Fibroblast of pulmonary artery (primary cell): ENCODE results near the gene SELENOS.

Experiments
- DNase-seq: peaks from one replicate; pipeline ENCODE4 v3.0.0-alpha.2; 2010; ENCODE audit warnings: low read depth
- H3K4me3 ChIP-seq: replicated peaks from 2 replicates; pipeline ENCODE4 v1.5.1; 2011; ENCODE audit warnings: low read depth, mild to moderate bottlenecking, control low read depth, low read length, moderate library complexity
- TF ChIP-seq, protein P1 (sequence below): IDR thresholded peaks from 2 replicates; pipeline ENCODE4 v1.5.1; 2011; ENCODE audit warnings: mild to moderate bottlenecking, control low read depth, low read length, inconsistent platforms; ENCODE audit errors: missing control alignments

Gene SELENOS

DNA sequence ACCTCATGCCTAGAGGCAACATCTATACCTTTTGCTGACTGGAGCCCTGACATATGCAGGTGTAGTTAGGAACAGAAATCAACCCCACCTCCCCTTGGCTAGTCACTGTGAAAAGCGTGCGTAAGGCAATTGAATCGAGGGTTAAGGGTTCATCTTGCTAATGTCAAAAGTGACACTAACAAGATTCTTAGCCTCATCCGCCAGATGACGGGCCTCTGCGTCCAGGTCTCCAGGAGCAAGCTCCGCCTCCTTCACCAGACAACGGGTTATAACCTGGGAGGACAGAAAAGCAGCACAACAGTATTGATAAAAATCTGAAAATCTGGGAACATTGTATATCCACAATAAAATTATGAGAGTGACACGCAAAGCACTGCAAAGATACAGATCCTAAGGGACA lies 4.7 kb downstream of the SELENOS start:
- TF ChIP-seq, protein P1, sequence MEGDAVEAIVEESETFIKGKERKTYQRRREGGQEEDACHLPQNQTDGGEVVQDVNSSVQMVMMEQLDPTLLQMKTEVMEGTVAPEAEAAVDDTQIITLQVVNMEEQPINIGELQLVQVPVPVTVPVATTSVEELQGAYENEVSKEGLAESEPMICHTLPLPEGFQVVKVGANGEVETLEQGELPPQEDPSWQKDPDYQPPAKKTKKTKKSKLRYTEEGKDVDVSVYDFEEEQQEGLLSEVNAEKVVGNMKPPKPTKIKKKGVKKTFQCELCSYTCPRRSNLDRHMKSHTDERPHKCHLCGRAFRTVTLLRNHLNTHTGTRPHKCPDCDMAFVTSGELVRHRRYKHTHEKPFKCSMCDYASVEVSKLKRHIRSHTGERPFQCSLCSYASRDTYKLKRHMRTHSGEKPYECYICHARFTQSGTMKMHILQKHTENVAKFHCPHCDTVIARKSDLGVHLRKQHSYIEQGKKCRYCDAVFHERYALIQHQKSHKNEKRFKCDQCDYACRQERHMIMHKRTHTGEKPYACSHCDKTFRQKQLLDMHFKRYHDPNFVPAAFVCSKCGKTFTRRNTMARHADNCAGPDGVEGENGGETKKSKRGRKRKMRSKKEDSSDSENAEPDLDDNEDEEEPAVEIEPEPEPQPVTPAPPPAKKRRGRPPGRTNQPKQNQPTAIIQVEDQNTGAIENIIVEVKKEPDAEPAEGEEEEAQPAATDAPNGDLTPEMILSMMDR, result no peak
- no peak for DNase-seq
- no peak overlapping the region for H3K4me3 ChIP-seq

DNA sequence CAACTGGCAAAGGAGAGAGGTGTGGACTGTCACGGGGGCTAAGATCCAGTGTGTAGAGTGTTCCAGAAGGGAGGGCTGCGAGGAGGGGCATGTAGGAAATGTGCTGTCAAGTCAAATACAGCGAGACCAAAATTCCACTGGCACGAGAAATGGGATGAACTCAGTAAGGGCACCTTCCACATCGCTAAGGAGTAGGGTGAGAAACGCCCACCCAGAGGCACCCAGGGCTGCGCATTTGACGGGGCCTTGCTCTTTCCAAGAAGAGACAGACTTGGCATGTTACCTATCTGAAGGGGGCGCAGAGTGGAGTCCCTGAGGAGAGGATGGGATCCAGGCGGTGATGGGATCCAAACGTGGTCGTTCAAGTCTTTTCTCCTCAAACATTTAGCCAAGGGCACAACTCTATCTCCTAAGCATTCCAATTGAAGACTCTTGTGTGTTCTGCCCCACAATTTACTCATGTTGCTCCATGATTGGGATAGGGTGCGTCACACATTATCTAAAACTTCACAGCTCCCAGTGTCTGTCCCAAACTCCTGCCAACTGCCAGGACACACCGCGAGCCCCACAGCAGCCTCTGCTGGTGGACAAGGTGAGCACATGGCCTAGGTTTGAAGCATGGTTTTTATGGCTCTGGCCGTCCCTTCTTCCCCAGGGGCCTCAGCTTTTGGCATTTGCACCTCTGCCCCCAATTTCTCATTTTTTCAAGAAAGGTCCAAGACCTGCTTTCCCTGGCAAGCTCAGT lies 7.6 kb downstream of the SELENOS start:
- peak; percentile 51 for DNase-seq
- H3K4me3 ChIP-seq, result no peak overlapping the region
- TF ChIP-seq, protein P1, result peak; percentile 52

DNA sequence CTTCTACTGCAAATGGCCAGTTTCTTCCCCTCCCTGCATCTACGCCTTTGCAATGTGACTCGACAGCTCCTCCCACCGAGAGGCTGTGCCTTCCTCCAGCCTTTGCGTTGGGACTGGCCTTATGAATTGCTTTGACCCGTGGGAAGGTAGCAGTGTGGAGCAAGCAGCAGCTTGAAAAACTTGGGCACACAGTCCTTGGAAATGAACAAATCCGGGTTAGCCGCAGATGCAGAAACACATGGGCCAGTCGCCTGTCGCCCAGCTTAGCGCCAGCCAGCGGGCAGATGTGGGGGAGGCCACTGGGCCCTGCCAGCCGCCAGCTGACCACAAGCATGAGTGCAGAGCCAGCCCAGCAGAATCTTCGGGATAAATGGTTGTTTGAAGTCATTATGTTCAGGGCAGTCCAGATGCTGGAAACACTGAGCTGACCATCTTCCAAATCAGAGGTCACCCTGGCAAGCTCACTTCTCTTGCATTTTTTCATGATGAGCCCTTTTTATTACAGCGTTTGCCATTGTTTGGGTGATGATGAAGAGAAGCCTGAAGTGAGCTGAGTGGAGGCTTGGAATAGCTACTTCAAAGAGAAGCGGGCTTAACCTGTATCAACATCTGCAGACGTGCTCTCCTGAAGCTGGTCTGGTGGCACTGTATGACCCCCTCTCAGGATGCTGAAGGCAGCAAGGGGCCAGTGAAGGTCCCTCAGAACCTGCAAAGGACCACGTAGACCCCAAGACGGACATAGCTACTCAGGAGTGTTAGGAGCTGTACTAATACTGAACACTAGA lies 9.8 kb downstream of the SELENOS start:
- DNase-seq, result peak; percentile 72
- TF ChIP-seq, protein P1, result no peak
- no peak overlapping the region for H3K4me3 ChIP-seq

DNA sequence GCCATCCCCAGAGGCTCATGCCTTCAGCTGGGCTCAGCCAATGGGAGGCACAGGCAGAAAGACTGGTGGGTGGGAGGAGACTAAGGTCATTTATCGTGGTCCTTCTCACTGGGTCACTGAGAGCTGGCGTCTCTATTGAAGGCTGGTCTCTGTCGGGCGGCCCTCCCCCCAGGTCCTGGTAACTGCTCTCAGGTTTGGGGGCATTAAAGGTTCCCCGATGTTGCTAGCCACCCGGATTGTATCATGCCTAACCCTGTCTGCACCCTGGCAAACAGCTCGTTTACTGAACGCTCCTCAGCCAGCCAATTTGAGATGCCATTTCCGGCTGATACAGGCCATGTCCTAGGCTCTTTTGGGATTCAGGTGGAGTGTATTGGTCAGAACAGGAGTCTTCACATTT lies 10.5 kb downstream of the SELENOS start:
- H3K4me3 ChIP-seq, result no peak overlapping the region
- TF ChIP-seq, protein P1, result no peak

DNA sequence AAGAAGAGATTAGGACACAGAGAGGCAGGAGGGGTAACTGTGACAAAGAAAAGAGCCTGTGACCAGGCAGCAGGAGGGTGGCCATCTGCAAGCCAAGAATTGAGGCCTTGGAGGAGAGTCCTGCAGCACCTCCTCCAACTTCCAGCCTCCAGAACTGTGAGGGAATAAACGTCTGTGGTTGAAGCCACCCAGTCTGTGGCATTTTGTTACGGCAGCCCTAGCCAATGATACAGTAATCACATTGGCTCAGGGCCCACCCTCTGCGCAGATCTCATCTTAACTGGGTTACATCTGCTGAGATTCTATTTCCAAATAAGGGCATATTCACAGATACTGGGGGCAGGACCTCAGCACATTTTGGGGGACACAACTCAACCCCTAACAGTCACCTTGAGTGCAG lies 11.3 kb downstream of the SELENOS start:
- no peak for DNase-seq
- TF ChIP-seq, protein P1, result no peak
- no peak overlapping the region for H3K4me3 ChIP-seq

More for the DNA sequence above, 10.5 kb downstream of the SELENOS start:
- no peak for DNase-seq

DNA sequence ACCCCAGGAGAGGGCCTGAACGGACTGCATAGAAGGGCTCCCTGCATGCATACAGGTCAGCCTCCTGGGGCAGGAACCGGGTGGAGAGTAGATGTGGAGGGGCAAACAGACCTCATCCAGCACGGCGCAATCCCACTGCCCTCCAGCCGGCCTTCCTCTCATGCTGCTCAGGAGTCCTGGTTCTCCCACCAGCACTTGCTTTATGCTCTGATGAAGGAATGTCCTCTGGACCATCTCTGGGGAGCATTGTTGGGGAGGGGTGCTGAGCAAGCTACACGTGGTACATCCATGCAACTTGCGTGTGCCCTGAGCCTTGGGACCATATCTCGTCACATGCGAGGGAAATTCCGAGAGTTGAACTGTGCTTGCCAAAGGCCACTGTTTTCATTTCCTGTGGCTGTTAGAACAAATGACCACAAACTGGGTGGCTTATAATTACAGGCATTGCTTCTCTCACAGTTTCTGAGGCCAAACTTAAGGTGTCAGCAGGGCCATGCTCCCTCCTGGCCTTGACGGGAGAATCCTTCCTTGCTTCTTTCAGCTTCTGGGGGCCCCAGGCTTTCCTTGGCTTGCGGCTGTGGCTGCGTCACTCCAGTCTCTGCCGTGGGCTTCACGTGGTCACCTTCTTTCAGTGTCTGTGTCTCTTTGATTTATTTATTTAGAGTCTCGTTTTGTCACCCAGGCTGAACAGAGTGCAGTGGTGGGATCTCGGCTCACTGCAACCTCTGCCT lies 12.2 kb downstream of the SELENOS start:
- H3K4me3 ChIP-seq, result no peak overlapping the region
- DNase-seq, result no peak
- TF ChIP-seq, protein P1, result no peak
